NCI-H226 (cell line): ENCODE results near the gene TLCD3B.

Experiments used
- DNase-seq: peaks from one replicate; pipeline ENCODE4 v3.0.0-alpha.2; 2015

TLCD3B gene

GRCh38 chr16:29987371-29988085 lies 43.5 kb downstream of the TLCD3B start:
- DNase-seq: no peak

GRCh38 chr16:29986931-29987330 lies 44.1 kb downstream of the TLCD3B start:
- DNase-seq: no peak

- no peak for DNase-seq
Measured at GRCh38 chr16:29986231-29986630, 44.8 kb downstream of the TLCD3B start.

- DNase-seq: no peak
Measured at GRCh38 chr16:29985271-29985811, 45.7 kb downstream of the TLCD3B start.

DNA sequence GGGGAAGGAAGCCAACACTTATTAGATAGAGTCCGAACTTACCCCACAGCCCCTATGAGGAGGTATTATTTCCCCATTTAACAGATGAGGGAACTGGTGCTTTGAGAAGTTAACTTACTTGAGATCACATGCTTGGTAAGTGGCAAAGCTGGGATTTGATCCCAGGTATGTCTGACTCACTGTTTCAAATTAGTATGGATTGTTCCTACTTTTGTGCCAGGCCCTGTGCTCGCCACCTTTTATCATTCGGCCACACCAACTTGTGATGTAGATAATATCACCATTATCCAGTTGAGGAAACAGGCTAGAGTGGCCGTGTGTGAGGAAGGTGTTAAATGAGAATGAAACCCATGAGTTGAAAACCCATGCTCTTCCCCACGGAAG lies 46.3 kb downstream of the TLCD3B start:
- no peak for DNase-seq

DNA sequence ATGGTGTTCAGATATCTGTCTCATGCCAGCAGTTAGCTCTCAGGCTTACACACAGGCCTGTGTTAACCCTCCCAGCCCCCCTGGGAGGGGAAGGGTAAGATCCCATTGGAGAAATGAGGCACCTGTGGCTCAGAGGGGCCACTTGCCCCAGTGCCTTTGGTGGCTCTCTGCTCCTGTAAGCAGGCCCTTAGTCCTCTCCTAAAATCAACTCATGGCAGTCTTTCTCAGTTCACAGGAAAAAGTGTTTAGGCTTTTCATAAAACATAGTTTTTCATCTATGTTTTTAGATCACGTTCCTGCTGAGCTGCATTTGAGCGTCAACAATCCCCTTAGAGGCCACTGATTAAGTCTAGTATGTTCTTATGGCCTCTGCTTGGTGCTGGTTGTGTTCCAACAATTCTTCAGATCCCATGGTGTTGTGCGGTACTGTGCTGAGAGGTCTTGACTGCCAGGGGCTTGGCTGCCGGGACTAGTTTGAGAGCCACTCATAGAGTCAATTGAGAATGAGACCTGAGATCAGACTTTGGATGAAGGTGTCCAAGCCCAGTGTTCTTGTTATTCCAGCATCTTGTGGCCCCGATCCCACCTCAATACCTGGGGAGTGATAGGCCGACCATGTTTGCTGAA lies 46.8 kb downstream of the TLCD3B start:
- DNase-seq: no peak

DNA sequence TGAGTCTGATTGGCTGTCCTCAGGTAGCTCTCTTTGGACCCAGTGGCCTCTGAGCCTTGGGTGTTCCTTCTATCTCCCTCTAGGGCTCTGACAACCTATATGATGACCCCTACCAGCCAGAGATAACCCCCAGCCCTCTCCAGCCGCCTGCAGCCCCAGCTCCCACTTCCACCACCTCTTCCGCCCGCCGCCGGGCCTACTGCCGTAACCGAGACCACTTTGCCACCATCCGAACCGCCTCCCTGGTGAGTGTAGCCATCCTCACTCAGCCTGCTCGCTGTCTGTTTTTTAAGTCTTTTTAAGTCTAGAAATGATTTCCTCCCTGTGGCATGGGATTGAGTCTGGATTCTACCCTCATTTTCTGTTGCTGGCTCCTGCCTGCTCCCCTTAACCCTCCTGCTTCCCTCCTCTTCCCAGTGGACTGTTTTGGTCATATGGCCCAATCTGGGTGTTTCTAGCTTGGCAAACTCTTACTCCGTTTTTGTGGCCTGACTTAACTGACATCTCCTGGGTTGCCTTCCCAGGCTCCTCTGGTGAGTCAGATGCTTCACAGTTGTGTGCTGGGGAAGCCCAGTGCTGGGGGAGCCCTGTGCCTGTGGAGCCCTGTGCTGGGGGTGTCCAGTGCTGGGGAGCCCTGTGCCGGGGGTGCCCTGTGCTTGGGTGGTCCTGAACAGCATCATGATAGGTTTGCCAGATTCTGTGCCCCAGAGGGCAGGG lies 47.5 kb downstream of the TLCD3B start:
- DNase-seq: no peak

GRCh38 chr16:29982560-29983419 lies 48.3 kb downstream of the TLCD3B start:
- DNase-seq: no peak

DNA sequence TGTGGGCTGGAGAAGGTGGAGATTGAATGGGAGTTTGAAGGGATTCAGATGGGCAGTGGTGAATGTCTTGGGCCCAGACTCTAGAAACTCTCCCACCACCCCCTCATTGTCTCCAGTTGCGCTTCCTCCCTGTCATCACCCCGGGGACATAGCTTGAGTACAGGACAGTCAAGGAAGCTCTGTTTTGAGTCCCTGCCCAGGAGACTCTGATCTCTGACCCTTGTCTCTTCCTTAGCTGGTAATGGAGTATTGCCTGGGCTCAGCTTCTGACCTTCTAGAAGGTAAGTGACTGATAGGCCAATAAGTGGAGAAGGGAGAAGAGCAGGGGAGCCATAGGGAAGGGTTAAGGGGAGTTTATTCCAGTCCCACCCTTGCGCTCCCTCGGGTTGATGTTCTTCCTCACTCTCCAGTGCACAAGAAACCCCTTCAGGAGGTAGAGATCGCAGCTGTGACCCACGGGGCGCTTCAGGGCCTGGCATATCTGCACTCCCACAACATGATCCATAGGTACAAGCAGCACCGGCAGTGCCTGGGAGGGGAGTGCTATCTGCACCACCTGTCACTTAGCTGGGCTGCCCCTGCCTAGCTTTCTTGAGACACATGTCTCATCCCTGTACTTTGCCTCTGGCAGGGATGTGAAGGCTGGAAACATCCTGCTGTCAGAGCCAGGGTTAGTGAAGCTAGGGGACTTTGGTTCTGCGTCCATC lies 52.4 kb downstream of the TLCD3B start:
- no peak for DNase-seq

DNA sequence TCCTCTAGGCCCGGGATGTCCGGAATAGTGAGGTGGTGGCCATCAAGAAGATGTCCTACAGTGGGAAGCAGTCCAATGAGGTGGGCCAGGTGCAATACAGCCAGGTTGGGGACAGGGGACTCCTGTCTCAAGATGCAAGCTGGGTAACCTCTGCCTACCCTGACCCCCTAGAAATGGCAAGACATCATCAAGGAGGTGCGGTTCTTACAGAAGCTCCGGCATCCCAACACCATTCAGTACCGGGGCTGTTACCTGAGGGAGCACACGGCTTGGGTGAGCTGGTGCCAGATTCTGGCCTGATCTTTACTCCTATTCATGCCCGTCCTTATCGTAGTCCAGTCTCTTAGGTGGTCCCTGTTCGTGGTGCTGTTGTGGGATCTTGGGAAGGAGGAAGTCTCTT lies 53.0 kb downstream of the TLCD3B start:
- no peak for DNase-seq

DNA sequence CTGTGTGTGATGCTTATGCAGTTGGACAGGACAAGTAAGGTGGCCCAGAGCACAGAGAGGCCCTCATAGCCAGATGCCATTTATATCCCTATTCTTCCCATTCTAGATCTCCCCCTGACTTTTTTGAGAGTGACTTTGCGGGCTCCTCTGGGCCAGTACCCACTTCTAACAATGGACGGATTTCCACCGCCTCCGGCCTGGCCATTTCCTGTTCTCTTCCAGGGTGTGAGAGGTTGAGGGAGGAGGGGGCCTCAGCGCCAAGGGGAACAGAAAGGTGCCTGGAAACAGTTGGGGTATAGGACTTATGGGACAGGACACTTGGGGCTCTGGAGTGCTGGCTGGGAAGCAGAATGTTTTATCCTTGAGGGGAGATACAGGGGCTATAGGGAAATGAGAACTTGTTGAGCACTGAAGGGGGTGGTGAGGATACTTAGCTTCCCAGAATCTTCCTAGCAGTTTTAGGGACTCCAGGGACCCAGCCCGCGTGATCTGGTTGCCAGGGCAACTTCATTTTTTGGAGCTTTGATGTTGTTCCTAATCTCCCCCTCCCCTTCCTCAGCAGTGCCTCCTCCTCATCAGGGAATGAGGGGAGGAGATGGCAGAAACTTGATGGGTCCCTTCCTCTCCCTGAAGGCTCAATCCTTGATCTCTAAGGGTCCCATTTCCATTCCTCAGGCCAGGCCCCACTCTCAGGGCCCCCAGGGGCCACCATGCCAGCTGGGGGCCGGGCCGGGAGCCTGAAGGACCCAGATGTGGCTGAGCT lies 53.8 kb downstream of the TLCD3B start:
- DNase-seq: no peak

DNA sequence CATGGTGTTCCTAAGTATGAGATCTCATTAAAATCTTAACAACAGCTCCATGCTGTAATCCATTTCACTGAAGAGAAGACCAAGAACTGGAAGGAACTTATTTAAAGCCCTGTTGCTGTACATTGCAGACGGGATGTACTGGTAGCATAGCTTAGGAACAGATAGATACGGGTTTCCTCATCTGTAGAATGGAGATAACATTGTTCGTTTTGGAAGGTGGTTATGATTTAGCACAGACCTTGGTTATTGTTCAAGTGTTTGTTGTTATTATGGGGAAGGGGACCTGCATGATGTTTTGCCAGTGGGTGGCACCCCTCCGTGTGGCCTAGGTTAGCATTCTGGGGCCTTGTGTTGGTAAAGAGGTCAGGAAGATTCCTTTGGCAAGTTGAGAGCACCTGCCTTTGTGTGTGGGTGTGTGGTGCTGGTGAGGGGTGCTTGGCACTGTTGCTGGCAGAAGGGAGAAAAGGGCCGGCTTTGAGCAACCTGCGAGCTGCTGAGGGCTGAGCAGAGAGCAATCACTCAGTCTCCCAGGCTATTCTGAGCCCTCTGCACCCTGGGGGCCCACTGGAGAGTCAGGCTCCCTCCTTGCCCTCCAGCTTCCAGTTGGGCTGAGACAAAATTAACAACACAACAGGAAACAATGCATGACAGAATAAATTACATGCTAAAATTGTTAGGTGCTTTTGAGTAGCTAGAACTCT lies 55.1 kb downstream of the TLCD3B start:
- DNase-seq: no peak

- no peak for DNase-seq
Measured at GRCh38 chr16:29975134-29975538, 55.9 kb downstream of the TLCD3B start.
